K562 (cell line): ENCODE measurements around the gene RPS10. TPM values are rescaled to one million over a fixed set of nuclear protein-coding genes. Genes with fewer than 3 reads are reported as not detected.

Source experiments
- polyA plus RNA-seq, 8 experiments: library from polyadenylated mRNA; depleted of rRNA in 4 of 8; stranded (reverse) in 5 of 8; unstranded in 3 of 8; fragments of >200 nt; fragmentation: Nextera tagmentation in 2 of 8; fragmentation: Illumina TruSeq in 1 of 8; extraction: Ambion mirVana in 2 of 8; extraction: Trizol in 1 of 8; gene quantifications; 2 replicates each; pipeline versions ENCODE4 v1.2.1 to v1.2.3, GENCODE V29; 2011 to 2014; ENCODE audit warnings: inconsistent platforms in 1 of 8, missing spikeins in 1 of 8
- total RNA-seq, 7 experiments: library from RNA; depleted of rRNA in 6 of 7; stranded (reverse); fragments of >200 nt in 6 of 7; fragmentation: Illumina TruSeq in 2 of 7; extraction: Trizol in 2 of 7; gene quantifications; 2 replicates each; pipeline versions ENCODE4 v1.2.1 to v1.2.3, GENCODE V29; 2011 to 2021; ENCODE audit warnings: low replicate concordance in 1 of 7
- TF ChIP-seq, protein P1 (sequence below), 3 experiments: IDR thresholded peaks in 2 of 3; conservative IDR thresholded peaks in 1 of 3; 2 replicates each; pipeline ENCODE4 v1.5.1; 2011 to 2012; ENCODE audit warnings: low read length in 3 of 3, mild to moderate bottlenecking in 3 of 3, control low read depth in 2 of 3, improper control_type of control experiment in 1 of 3, inconsistent platforms in 1 of 3, low read depth in 1 of 3, mixed read lengths in 1 of 3, moderate library complexity in 1 of 3; ENCODE audit not compliant: insufficient read depth in 2 of 3
- TF ChIP-seq, protein P2 (sequence below): fragments of 250-450 bp; sonication (Bioruptor Pico); IDR thresholded peaks from 2 replicates; pipeline ENCODE4 v1.8.0; 2021; ENCODE audit warnings: borderline replicate concordance, mild to moderate bottlenecking, moderate library complexity; ENCODE audit not compliant: poor library complexity, severe bottlenecking
- TF ChIP-seq, protein P3 (sequence below), 2 experiments: IDR thresholded peaks; 2 replicates each; pipeline ENCODE4 v1.6.1; 2012; ENCODE audit warnings: improper control_type of control experiment in 2 of 2, low read depth in 2 of 2, low read length in 2 of 2, borderline replicate concordance in 1 of 2
- TF ChIP-seq, protein P4 (sequence below), 2 experiments: fragments of 450-650 bp; formaldehyde crosslinking in 1 of 2; IDR thresholded peaks; 2 replicates each; pipeline versions ENCODE4 v1.4.0 to v1.6.1; 2014 to 2020; ENCODE audit warnings: mild to moderate bottlenecking in 2 of 2, borderline replicate concordance in 1 of 2, low read depth in 1 of 2

The RPS10 gene
- total and polyA plus RNA-seq, 9 of the 15 experiments (the other 6 are each of a cell fraction or from before 2014, with no cell fraction given) = 2,680 to 5,251 (median 3,876) TPM

DNA sequence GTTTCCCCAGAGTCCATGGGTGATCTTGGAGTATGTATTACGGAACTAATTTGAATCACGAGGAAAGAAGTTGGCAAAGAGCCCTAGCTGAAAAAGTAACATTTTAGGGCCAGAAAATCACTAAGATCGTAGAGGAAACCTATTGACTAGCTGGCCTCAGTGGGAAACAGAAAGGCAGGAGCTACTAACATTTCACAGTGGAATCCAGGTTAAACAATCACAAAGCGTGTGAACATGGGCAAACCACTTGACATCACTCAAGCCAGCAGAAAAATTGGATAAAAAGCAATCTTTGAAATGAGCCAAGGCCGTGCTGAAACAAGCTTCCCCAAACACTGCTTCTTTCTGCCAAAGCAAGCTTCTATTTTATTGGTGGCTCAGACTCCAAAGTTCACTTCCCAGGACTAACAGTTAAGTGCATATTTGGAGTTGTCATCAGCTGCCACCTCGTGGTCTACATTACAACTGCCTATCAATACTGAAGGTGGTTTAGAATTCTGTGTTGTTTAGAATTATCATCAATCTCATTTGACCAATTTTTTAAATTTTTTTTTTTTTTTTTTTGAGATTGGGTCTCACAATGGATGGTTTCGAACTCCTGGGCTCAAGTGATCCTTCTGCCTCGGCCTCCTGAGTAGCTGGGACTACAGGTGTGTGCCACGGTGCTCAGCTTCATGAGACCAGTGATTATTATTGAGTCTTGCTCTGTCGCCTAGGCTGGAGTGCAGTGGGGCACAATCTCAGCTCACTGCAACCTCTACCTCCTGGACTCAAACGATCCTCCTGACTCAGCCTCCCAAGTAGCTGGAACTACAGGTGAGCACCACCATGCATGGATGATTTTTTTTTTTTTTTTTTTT is 10.6 kb downstream of the RPS10 start (continued):
- TF ChIP-seq, protein P1, sequence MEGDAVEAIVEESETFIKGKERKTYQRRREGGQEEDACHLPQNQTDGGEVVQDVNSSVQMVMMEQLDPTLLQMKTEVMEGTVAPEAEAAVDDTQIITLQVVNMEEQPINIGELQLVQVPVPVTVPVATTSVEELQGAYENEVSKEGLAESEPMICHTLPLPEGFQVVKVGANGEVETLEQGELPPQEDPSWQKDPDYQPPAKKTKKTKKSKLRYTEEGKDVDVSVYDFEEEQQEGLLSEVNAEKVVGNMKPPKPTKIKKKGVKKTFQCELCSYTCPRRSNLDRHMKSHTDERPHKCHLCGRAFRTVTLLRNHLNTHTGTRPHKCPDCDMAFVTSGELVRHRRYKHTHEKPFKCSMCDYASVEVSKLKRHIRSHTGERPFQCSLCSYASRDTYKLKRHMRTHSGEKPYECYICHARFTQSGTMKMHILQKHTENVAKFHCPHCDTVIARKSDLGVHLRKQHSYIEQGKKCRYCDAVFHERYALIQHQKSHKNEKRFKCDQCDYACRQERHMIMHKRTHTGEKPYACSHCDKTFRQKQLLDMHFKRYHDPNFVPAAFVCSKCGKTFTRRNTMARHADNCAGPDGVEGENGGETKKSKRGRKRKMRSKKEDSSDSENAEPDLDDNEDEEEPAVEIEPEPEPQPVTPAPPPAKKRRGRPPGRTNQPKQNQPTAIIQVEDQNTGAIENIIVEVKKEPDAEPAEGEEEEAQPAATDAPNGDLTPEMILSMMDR (IDR thresholded peaks at IDR 0.05 in 2 of 3, conservative IDR thresholded peaks at IDR 0.05 in 1 of 3; ENCODE audit: insufficient read depth in 2 of 3, low read depth in 1 of 3, low read length in 3 of 3) = peak; percentile 73 to 89 (median 78)
- TF ChIP-seq, protein P2, sequence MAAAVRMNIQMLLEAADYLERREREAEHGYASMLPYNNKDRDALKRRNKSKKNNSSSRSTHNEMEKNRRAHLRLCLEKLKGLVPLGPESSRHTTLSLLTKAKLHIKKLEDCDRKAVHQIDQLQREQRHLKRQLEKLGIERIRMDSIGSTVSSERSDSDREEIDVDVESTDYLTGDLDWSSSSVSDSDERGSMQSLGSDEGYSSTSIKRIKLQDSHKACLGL (CRISPR knock-in tag) = no peak
- TF ChIP-seq, protein P3, sequence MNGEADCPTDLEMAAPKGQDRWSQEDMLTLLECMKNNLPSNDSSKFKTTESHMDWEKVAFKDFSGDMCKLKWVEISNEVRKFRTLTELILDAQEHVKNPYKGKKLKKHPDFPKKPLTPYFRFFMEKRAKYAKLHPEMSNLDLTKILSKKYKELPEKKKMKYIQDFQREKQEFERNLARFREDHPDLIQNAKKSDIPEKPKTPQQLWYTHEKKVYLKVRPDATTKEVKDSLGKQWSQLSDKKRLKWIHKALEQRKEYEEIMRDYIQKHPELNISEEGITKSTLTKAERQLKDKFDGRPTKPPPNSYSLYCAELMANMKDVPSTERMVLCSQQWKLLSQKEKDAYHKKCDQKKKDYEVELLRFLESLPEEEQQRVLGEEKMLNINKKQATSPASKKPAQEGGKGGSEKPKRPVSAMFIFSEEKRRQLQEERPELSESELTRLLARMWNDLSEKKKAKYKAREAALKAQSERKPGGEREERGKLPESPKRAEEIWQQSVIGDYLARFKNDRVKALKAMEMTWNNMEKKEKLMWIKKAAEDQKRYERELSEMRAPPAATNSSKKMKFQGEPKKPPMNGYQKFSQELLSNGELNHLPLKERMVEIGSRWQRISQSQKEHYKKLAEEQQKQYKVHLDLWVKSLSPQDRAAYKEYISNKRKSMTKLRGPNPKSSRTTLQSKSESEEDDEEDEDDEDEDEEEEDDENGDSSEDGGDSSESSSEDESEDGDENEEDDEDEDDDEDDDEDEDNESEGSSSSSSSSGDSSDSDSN (IDR thresholded peaks at IDR 0.05; ENCODE audit: borderline replicate concordance in 1 of 2, low read depth in 2 of 2, low read length in 2 of 2) = no peak
- TF ChIP-seq, protein P4, sequence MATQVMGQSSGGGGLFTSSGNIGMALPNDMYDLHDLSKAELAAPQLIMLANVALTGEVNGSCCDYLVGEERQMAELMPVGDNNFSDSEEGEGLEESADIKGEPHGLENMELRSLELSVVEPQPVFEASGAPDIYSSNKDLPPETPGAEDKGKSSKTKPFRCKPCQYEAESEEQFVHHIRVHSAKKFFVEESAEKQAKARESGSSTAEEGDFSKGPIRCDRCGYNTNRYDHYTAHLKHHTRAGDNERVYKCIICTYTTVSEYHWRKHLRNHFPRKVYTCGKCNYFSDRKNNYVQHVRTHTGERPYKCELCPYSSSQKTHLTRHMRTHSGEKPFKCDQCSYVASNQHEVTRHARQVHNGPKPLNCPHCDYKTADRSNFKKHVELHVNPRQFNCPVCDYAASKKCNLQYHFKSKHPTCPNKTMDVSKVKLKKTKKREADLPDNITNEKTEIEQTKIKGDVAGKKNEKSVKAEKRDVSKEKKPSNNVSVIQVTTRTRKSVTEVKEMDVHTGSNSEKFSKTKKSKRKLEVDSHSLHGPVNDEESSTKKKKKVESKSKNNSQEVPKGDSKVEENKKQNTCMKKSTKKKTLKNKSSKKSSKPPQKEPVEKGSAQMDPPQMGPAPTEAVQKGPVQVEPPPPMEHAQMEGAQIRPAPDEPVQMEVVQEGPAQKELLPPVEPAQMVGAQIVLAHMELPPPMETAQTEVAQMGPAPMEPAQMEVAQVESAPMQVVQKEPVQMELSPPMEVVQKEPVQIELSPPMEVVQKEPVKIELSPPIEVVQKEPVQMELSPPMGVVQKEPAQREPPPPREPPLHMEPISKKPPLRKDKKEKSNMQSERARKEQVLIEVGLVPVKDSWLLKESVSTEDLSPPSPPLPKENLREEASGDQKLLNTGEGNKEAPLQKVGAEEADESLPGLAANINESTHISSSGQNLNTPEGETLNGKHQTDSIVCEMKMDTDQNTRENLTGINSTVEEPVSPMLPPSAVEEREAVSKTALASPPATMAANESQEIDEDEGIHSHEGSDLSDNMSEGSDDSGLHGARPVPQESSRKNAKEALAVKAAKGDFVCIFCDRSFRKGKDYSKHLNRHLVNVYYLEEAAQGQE (IDR thresholded peaks at IDR 0.05; ENCODE audit: borderline replicate concordance) = peak; percentile 91
- TF ChIP-seq, protein P4 (CRISPR knock-in tag; IDR thresholded peaks at IDR 0.05; ENCODE audit: low read depth) = no peak
